Aorta (tissue), 5 donors: ENCODE measurements around the gene MARS1. TPM values are rescaled to one million over a fixed set of nuclear protein-coding genes. Genes with fewer than 3 reads are reported as not detected.
A peak's percentile ranks its signal among the peaks of the same experiment; 100 is the strongest.

Source experiments
- ATAC-seq: fragments of 200-7000 bp; cut with Tn5 transposase; one replicate; pipeline ENCODE4 v1.9.1; 2022; ENCODE audit warnings: moderate library complexity; ENCODE audit not compliant: low FRiP score
- DNase-seq, 2 donors: peaks; one replicate each; pipeline ENCODE4 v3.0.0-alpha.2; 2020
- H3K27ac ChIP-seq, 2 donors: one replicate each; pipeline ENCODE4 v1.5.1; 2013; ENCODE audit warnings: low read length in 2 of 2, mild to moderate bottlenecking in 2 of 2, moderate library complexity in 2 of 2, control low read depth in 1 of 2, inconsistent platforms in 1 of 2, low read depth in 1 of 2
- H3K27me3 ChIP-seq, 2 donors: one replicate each; pipeline ENCODE4 v1.6.1; 2013; ENCODE audit warnings: control low read depth in 1 of 2, low read length in 1 of 2, mild to moderate bottlenecking in 1 of 2, moderate library complexity in 1 of 2; ENCODE audit not compliant: insufficient read depth in 2 of 2, control insufficient read depth in 1 of 2
- H3K36me3 ChIP-seq, 2 donors: one replicate each; pipeline ENCODE4 v1.6.1; 2013; ENCODE audit warnings: control low read depth in 1 of 2, low read length in 1 of 2, mild to moderate bottlenecking in 1 of 2; ENCODE audit not compliant: insufficient read depth in 2 of 2, control insufficient read depth in 1 of 2
- H3K4me1 ChIP-seq, 2 donors: one replicate each; pipeline ENCODE4 v1.6.1; 2013; ENCODE audit warnings: low read length in 2 of 2, control low read depth in 1 of 2, mild to moderate bottlenecking in 1 of 2, moderate library complexity in 1 of 2; ENCODE audit not compliant: insufficient read depth in 2 of 2, control insufficient read depth in 1 of 2
- H3K4me3 ChIP-seq, 2 donors: one replicate each; pipeline ENCODE4 v1.5.1; 2013; ENCODE audit warnings: low read length in 2 of 2, control low read depth in 1 of 2, mild to moderate bottlenecking in 1 of 2
- H3K9me3 ChIP-seq: one replicate; pipeline ENCODE4 v1.6.1; 2013; ENCODE audit warnings: mild to moderate bottlenecking, low read length; ENCODE audit not compliant: control insufficient read depth
- WGBS, 2 donors: extraction: QIAGEN DNeasy Blood & Tissue Kit; methylation state at CpG; one replicate each; pipeline ENCODE4 v1.1.7; 2013; 5-methylcytosine and 5-hydroxymethylcytosine counted together
- intact Hi-C, 2 donors: fragments of 100-400 bp; cut with DNase I; formaldehyde crosslinking; loops; one replicate each; pipeline versions ENCODE4 v1.14.2 to v1.15.0; 2022
- polyA plus RNA-seq, 2 donors: library from polyadenylated mRNA; stranded (reverse); fragments of 200-250 nt; gene quantifications; one replicate each; pipeline ENCODE4 v1.2.3, GENCODE V29; 2013
- total RNA-seq, 2 donors: library from RNA; stranded (reverse); fragmentation: NEBNext Ultra II Directional; extraction: Animal tissue kit (Norgen Biotek cat#: 25700); gene quantifications; one replicate each; pipeline ENCODE4 v1.2.1, GENCODE V29; 2021
- donor health status: healthy with polysubstance abuse.
- donor health status: Bipolar disorder and iron deficiency.
- donor health status: DM: no; HTN: no; CAD: no.
- donor health status: DM: no; HTN: no; CAD: no.
- donor health status: DM: yes; HTN: yes; CAD: no.

MARS1 gene
- total and polyA plus RNA-seq, 4 donors, result 34.9 to 136 (median 107) TPM

- ATAC-seq, result no peak
- H3K4me1 ChIP-seq, result no peaks in the 10 kb centered on the region
- H3K27me3 ChIP-seq, result no peaks in the 10 kb centered on the region
- H3K9me3 ChIP-seq, result no peaks in the 10 kb centered on the region
- H3K27ac ChIP-seq, result no peak overlapping the region
- DNase-seq, result no peak
- no peaks in the 10 kb centered on the region for H3K36me3 ChIP-seq
- H3K4me3 ChIP-seq, result no peak overlapping the region
- intact Hi-C loops, result no loop called here
- 90 to 96% methylated on average over 2 of the region's 2 CpGs for WGBS, 2 donors
These were observed 39.2 kb upstream of the MARS1 start for GRCh38 chr12:57448669-57449068.

- H3K27me3 ChIP-seq, result no peaks in the 10 kb centered on the region
- H3K36me3 ChIP-seq, result no peaks in the 10 kb centered on the region
- no peak overlapping the region for H3K4me3 ChIP-seq
- ATAC-seq (no peak), DNase-seq (no peak)
- intact Hi-C loops, result no loop called here
- H3K27ac ChIP-seq, result no peak overlapping the region
- H3K9me3 ChIP-seq, result no peaks in the 10 kb centered on the region
- WGBS, 2 donors, result 94 to 98% methylated on average over 7 of the region's 7 CpGs
- H3K4me1 ChIP-seq, result no peaks in the 10 kb centered on the region
These were observed 38.5 kb upstream of the MARS1 start for GRCh38 chr12:57449375-57449774.

GRCh38 chr12:57450057-57450456 is 37.8 kb upstream of the MARS1 start:
- 81 to 82% methylated on average over 3 of the region's 3 CpGs for WGBS, 2 donors
- no peak for ATAC-seq

GRCh38 chr12:57451233-57451778 is 36.6 kb upstream of the MARS1 start:
- WGBS, 2 donors, result 68 to 70% methylated on average over 6 of the region's 6 CpGs
- Histone ChIP-seq H3K36me3 (no peaks in the 10 kb centered on the region), H3K9me3 (no peaks in the 10 kb centered on the region), H3K27me3 (no peaks in the 10 kb centered on the region), H3K27ac (no peak overlapping the region), H3K4me1 (no peaks in the 10 kb centered on the region), H3K4me3 (no peak overlapping the region)
- intact Hi-C loops, result loop anchor here (5.0 kb wide), 2 partner anchors 69 to 184 kb away; no protein-coding TSS in a partner anchor
- DNase-seq (no peak), ATAC-seq (no peak)

More at GRCh38 chr12:57450057-57450456, 37.8 kb upstream of the MARS1 start:
- Histone ChIP-seq H3K36me3 (no peaks in the 10 kb centered on the region), H3K4me1 (no peaks in the 10 kb centered on the region), H3K27me3 (no peaks in the 10 kb centered on the region), H3K9me3 (no peaks in the 10 kb centered on the region), H3K27ac (no peak overlapping the region), H3K4me3 (no peak overlapping the region)
- no peak for DNase-seq
- intact Hi-C loops, result loop anchor here (5.0 kb wide), 2 partner anchors 68 to 183 kb away; no protein-coding TSS in a partner anchor

- intact Hi-C loops, result loop anchor here (2.0 to 5.0 kb wide), 3 partner anchors 70 to 185 kb away; no protein-coding TSS in a partner anchor
- WGBS, 2 donors, result 5% methylated on average over 9 of the region's 9 CpGs
- Histone ChIP-seq H3K36me3 (no peaks in the 10 kb centered on the region), H3K27ac (peak overlapping the region; percentile 69 to 76), H3K4me1 (no peaks in the 10 kb centered on the region), H3K27me3 (no peaks in the 10 kb centered on the region), H3K4me3 (no peak overlapping the region), H3K9me3 (no peaks in the 10 kb centered on the region)
- DNase-seq (peak in 1 of 2 donors; percentile 70), ATAC-seq (peak; percentile 72)
These were observed 35.5 kb upstream of the MARS1 start for GRCh38 chr12:57452181-57452936.

- intact Hi-C loops, result loop anchor here (1.0 to 5.0 kb wide), 4 partner anchors 71 to 186 kb away; no protein-coding TSS in a partner anchor
- H3K27ac ChIP-seq, result peak overlapping the region in 1 of 2 donors; percentile 76
These were observed 34.8 kb upstream of the MARS1 start for GRCh38 chr12:57452937-57453509.

GRCh38 chr12:57454213-57454565 is 33.7 kb upstream of the MARS1 start:
- Histone ChIP-seq H3K36me3 (no peaks in the 10 kb centered on the region), H3K4me3 (no peak overlapping the region), H3K9me3 (no peaks in the 10 kb centered on the region), H3K27me3 (no peaks in the 10 kb centered on the region), H3K4me1 (no peaks in the 10 kb centered on the region), H3K27ac (no peak overlapping the region)
- DNase-seq (no peak), ATAC-seq (no peak)
- intact Hi-C loops, result loop anchor here (1.0 to 5.0 kb wide), 3 partner anchors 72 to 191 kb away; no protein-coding TSS in a partner anchor
- 96 to 98% methylated on average over 2 of the region's 2 CpGs for WGBS, 2 donors

More at GRCh38 chr12:57452937-57453509, 34.8 kb upstream of the MARS1 start:
- no peaks in the 10 kb centered on the region for H3K9me3 ChIP-seq
- WGBS, 2 donors, result 17 to 23% methylated on average over 7 of the region's 7 CpGs
- H3K36me3 ChIP-seq, result no peaks in the 10 kb centered on the region
- H3K4me3 ChIP-seq, result no peak overlapping the region
- no peaks in the 10 kb centered on the region for H3K27me3 ChIP-seq
- DNase-seq (peak; percentile 87 to 94), ATAC-seq (peak; percentile 90)
- H3K4me1 ChIP-seq, result no peaks in the 10 kb centered on the region

- intact Hi-C loops, result loop anchor here (1.0 to 5.0 kb wide), 3 partner anchors 72 to 191 kb away; no protein-coding TSS in a partner anchor
These were observed 33.1 kb upstream of the MARS1 start, which contains the start of gene INHBE for GRCh38 chr12:57454566-57455373. Gene INHBE, plus strand, starts transcription at chr12:57455307. Its CDS starts 230 bp downstream, at chr12:57455537.

More at GRCh38 chr12:57454566-57455373, 33.1 kb upstream of the MARS1 start, which contains the start of gene INHBE:
- Histone ChIP-seq H3K9me3 (no peaks in the 10 kb centered on the region), H3K27ac (no peak within 1 kb of the TSS), H3K4me3 (no peak within 1 kb of the TSS), H3K36me3 (no peaks in the 10 kb centered on the region), H3K4me1 (no peaks in the 10 kb centered on the region), H3K27me3 (no peaks in the 10 kb centered on the region)
- DNase-seq (peak in 1 of 2 donors; percentile 50), ATAC-seq (no peak)
- WGBS, 2 donors, result 74 to 75% methylated on average over 10 of the region's 10 CpGs
